Measurements from ENCODE around the gene TBC1D23. TPM values are rescaled to one million over a fixed set of nuclear protein-coding genes. Genes with fewer than 3 reads are reported as not detected.
"Not testable (repeated sequence)": the region's sequence is repeated elsewhere in the genome, so short reads cannot be mapped to it uniquely, and the experiment has no call there.

The TBC1D23 gene
- polyA plus RNA-seq, 1 donor (not counting 4 experiments of a cell fraction or from before 2014, with no cell fraction given): 42.4 TPM

DNA sequence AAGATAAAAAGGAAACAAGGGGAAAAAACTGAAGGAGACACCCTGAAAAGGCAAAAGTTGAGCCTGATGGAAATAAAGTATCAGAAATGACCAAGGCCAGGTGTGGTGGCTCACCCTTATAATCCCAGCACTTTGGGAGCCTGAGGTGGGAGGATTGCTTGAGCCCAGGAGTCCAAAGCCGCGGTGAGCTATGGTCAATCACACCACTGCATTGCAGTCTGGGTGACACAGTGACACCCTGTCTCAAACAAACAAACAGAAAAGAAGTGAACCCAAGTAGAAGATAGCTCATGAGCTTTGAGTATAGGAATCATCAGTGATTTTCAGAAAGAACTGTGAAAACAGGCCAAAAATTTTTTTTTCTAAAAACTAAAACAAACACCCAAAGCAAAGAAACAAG, 26.4 kb upstream of the TBC1D23 start:
- peaks cover 3% of the 10 kb centered on the region for H3K4me1 ChIP-seq (ENCODE audit: control insufficient read depth, extremely low read depth, insufficient read depth, low read length)
- H3K9me1 ChIP-seq (ENCODE audit: control insufficient read depth, extremely low read depth, insufficient read depth, low read length): no peaks in the 10 kb centered on the region
- H3K36me3 ChIP-seq (ENCODE audit: control insufficient read depth in 2 of 2, extremely low read depth in 1 of 2, insufficient read depth in 2 of 2, low read length in 2 of 2): no peaks in the 10 kb centered on the region
- H3K4me2 ChIP-seq (ENCODE audit: control insufficient read depth, extremely low read depth, insufficient read depth, low read depth, low read length): no peak overlapping the region
- no peaks in the 10 kb centered on the region for H4K20me1 ChIP-seq (ENCODE audit: control insufficient read depth, extremely low read depth, insufficient read depth, low read length)
- no peaks in the 10 kb centered on the region for H3K79me2 ChIP-seq (ENCODE audit: control insufficient read depth, insufficient read depth, low read length)
- DNase-seq (ENCODE audit: low read depth, low spot score): no peak
- H3K27me3 ChIP-seq (ENCODE audit: control insufficient read depth, extremely low read depth, insufficient read depth, low read length): no peaks in the 10 kb centered on the region
- no peaks in the 10 kb centered on the region for H3K9me3 ChIP-seq (ENCODE audit: control insufficient read depth, low read depth, low read length)
- H2AFZ ChIP-seq (ENCODE audit: control insufficient read depth, low read length): no peak overlapping the region
- dilution Hi-C loops (cut with MboI; ENCODE audit: extremely low pct_ligation_motif_present, low sequenced_read_pairs): no loop called here
- no peak for TF ChIP-seq EZH2 (IDR thresholded peaks at IDR 0.05; ENCODE audit: low read length)
- TF ChIP-seq, protein P1, sequence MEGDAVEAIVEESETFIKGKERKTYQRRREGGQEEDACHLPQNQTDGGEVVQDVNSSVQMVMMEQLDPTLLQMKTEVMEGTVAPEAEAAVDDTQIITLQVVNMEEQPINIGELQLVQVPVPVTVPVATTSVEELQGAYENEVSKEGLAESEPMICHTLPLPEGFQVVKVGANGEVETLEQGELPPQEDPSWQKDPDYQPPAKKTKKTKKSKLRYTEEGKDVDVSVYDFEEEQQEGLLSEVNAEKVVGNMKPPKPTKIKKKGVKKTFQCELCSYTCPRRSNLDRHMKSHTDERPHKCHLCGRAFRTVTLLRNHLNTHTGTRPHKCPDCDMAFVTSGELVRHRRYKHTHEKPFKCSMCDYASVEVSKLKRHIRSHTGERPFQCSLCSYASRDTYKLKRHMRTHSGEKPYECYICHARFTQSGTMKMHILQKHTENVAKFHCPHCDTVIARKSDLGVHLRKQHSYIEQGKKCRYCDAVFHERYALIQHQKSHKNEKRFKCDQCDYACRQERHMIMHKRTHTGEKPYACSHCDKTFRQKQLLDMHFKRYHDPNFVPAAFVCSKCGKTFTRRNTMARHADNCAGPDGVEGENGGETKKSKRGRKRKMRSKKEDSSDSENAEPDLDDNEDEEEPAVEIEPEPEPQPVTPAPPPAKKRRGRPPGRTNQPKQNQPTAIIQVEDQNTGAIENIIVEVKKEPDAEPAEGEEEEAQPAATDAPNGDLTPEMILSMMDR (optimal IDR thresholded peaks at IDR 0.05 in 1 of 3, IDR thresholded peaks at IDR 0.05 in 1 of 3, conservative IDR thresholded peaks at IDR 0.05 in 1 of 3; ENCODE audit: extremely low read depth in 1 of 3, insufficient read depth in 2 of 3, low read length in 3 of 3): no peak
- H3K4me3 ChIP-seq (ENCODE audit: control insufficient read depth in 2 of 3, extremely low read depth in 1 of 3, insufficient read depth in 2 of 3, low read depth in 1 of 3, low read length in 3 of 3): no peak overlapping the region
- no peak overlapping the region for H3K9ac ChIP-seq (ENCODE audit: control insufficient read depth, extremely low read depth, insufficient read depth, low read length)
- no peak for FAIRE-seq
- no peak overlapping the region for H3K27ac ChIP-seq (ENCODE audit: control insufficient read depth, insufficient read depth, low read length)

DNA sequence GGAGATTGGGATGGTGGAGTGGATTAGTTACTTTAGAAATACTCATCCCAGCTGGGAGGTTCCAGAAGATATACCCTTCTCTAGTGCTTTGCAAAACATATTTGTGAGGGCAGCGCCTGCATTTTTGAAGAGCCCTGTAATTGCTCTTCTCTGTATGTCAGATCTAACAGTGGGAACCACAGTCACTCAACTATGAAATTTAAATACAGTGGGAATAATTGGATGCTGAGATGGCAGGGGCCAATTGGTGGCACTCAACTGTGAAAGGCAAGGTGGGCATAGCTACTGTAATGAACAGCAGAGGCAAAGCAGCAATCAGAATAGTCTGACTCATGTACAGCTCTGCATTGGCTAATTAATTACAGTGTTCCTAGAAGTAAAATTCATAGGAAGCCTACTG, 22.2 kb upstream of the TBC1D23 start:
- no peaks in the 10 kb centered on the region for H3K27me3 ChIP-seq (ENCODE audit: control insufficient read depth, extremely low read depth, insufficient read depth, low read length)
- H3K79me2 ChIP-seq (ENCODE audit: control insufficient read depth, insufficient read depth, low read length): no peaks in the 10 kb centered on the region
- peaks cover 7% of the 10 kb centered on the region for H3K4me1 ChIP-seq (ENCODE audit: control insufficient read depth, extremely low read depth, insufficient read depth, low read length)
- FAIRE-seq (no peak), DNase-seq (ENCODE audit: low read depth, low spot score) (no peak)
- H3K4me3 ChIP-seq (ENCODE audit: control insufficient read depth in 2 of 3, extremely low read depth in 1 of 3, insufficient read depth in 2 of 3, low read depth in 1 of 3, low read length in 3 of 3): no peak overlapping the region
- H2AFZ ChIP-seq (ENCODE audit: control insufficient read depth, low read length): no peak overlapping the region
- no peak overlapping the region for H3K9ac ChIP-seq (ENCODE audit: control insufficient read depth, extremely low read depth, insufficient read depth, low read length)
- no peak overlapping the region for H3K4me2 ChIP-seq (ENCODE audit: control insufficient read depth, extremely low read depth, insufficient read depth, low read depth, low read length)
- no peaks in the 10 kb centered on the region for H3K9me1 ChIP-seq (ENCODE audit: control insufficient read depth, extremely low read depth, insufficient read depth, low read length)
- no peaks in the 10 kb centered on the region for H3K36me3 ChIP-seq (ENCODE audit: control insufficient read depth in 2 of 2, extremely low read depth in 1 of 2, insufficient read depth in 2 of 2, low read length in 2 of 2)
- H4K20me1 ChIP-seq (ENCODE audit: control insufficient read depth, extremely low read depth, insufficient read depth, low read length): no peaks in the 10 kb centered on the region
- no peaks in the 10 kb centered on the region for H3K9me3 ChIP-seq (ENCODE audit: control insufficient read depth, low read depth, low read length)
- dilution Hi-C loops (cut with MboI; ENCODE audit: extremely low pct_ligation_motif_present, low sequenced_read_pairs): no loop called here
- TF ChIP-seq EZH2 (IDR thresholded peaks at IDR 0.05; ENCODE audit: low read length): no peak
- TF ChIP-seq, protein P1 (optimal IDR thresholded peaks at IDR 0.05 in 1 of 3, IDR thresholded peaks at IDR 0.05 in 1 of 3, conservative IDR thresholded peaks at IDR 0.05 in 1 of 3; ENCODE audit: extremely low read depth in 1 of 3, insufficient read depth in 2 of 3, low read length in 3 of 3): no peak
- H3K27ac ChIP-seq (ENCODE audit: control insufficient read depth, insufficient read depth, low read length): no peak overlapping the region

DNA sequence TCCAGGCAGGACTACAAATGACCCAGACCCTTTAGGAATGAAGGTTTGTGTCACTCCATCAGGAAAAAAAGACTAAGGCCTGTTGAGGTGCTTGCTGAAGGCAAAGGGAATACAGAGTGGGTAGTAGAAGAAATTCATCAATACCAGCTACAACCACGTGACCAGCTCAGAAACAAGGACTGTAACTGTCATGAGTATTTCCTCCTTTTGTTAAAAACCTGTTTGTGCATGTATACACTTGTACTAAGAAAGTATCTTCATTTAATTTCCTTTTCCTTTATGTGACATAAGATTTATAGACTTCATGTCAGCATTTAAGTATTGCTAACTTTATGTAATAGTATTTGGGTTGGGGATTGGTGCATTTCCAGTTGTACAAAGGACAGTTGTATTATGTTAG, 18.3 kb upstream of the TBC1D23 start:
- H3K9me3 ChIP-seq (ENCODE audit: control insufficient read depth, low read depth, low read length); H3K79me2 ChIP-seq (ENCODE audit: control insufficient read depth, insufficient read depth, low read length); H3K9ac ChIP-seq (ENCODE audit: control insufficient read depth, extremely low read depth, insufficient read depth, low read length); H3K36me3 ChIP-seq (ENCODE audit: control insufficient read depth in 2 of 2, extremely low read depth in 1 of 2, insufficient read depth in 2 of 2, low read length in 2 of 2); H3K4me3 ChIP-seq (ENCODE audit: control insufficient read depth in 2 of 3, extremely low read depth in 1 of 3, insufficient read depth in 2 of 3, low read depth in 1 of 3, low read length in 3 of 3); DNase-seq (ENCODE audit: low read depth, low spot score); H2AFZ ChIP-seq (ENCODE audit: control insufficient read depth, low read length); H4K20me1 ChIP-seq (ENCODE audit: control insufficient read depth, extremely low read depth, insufficient read depth, low read length); dilution Hi-C loops (cut with MboI; ENCODE audit: extremely low pct_ligation_motif_present, low sequenced_read_pairs); H3K4me2 ChIP-seq (ENCODE audit: control insufficient read depth, extremely low read depth, insufficient read depth, low read depth, low read length); FAIRE-seq; H3K27me3 ChIP-seq (ENCODE audit: control insufficient read depth, extremely low read depth, insufficient read depth, low read length); H3K4me1 ChIP-seq (ENCODE audit: control insufficient read depth, extremely low read depth, insufficient read depth, low read length); H3K27ac ChIP-seq (ENCODE audit: control insufficient read depth, insufficient read depth, low read length); H3K9me1 ChIP-seq (ENCODE audit: control insufficient read depth, extremely low read depth, insufficient read depth, low read length): not testable (repeated sequence)

Measured in keratinocyte (primary cell).